Cardiac atrium fibroblast (primary cell): ENCODE measurements around the gene OR51F2. TPM values are rescaled to one million over a fixed set of nuclear protein-coding genes. Genes with fewer than 3 reads are reported as not detected.

ENCODE experiments used
- total RNA-seq: library from RNA; depleted of rRNA; stranded (reverse); fragments of >200 nt; gene quantifications from 2 replicates; pipeline ENCODE4 v1.2.3, GENCODE V29; 2015

Gene OR51F2, protein sequence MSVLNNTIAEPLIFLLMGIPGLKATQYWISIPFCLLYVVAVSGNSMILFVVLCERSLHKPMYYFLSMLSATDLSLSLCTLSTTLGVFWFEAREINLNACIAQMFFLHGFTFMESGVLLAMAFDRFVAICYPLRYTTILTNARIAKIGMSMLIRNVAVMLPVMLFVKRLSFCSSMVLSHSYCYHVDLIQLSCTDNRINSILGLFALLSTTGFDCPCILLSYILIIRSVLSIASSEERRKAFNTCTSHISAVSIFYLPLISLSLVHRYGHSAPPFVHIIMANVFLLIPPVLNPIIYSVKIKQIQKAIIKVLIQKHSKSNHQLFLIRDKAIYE
- not detected in 2 replicates for total RNA-seq

DNA sequence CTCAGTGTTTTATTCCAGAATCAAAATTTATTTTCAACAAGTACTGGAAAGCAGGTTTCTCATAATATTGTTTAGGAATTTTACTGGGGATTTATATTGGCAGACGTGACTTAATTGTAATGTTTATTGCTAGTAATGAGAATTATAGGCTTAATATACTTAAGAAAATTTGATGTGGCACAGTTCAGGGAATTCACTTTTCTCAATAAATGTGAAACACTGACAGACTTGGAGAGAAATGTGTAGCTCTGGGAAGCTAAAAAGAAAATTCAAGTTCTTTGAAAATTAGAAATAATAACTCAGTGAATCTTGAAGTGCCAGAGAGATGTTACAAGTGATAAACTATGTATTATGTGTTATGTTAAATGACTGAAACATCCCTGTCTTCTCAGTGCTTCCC, at the start of gene OR51F2:
Gene OR51F2 (plus strand): TSS at position 301 of the 400 bp plus-strand sequence. CDS start 101 bp downstream, outside the sequence.

DNA sequence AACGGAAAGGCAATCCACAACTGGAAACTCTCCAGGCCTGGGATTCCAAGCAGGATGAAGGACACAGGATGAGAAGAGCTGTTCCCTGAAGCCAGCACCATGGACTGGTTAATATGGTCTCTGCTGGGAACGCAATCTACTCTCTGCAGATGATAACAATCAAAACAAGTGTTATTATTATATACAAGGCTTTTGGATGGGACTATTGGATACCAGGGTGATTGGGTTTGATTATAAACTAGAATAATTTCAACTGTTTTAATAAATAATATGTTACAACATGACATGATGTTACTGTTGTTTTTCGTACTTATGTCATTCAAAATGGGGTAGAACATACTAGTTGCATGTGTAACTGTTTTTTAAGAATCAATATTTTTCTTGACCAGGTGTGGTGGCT, 16.8 kb upstream of the OR51F2 start, which contains the start of gene OR52R1:
Gene OR52R1 (minus strand): TSS at position 101 of the 400 bp plus-strand sequence. CDS start 0 bp downstream, at position 101.

DNA sequence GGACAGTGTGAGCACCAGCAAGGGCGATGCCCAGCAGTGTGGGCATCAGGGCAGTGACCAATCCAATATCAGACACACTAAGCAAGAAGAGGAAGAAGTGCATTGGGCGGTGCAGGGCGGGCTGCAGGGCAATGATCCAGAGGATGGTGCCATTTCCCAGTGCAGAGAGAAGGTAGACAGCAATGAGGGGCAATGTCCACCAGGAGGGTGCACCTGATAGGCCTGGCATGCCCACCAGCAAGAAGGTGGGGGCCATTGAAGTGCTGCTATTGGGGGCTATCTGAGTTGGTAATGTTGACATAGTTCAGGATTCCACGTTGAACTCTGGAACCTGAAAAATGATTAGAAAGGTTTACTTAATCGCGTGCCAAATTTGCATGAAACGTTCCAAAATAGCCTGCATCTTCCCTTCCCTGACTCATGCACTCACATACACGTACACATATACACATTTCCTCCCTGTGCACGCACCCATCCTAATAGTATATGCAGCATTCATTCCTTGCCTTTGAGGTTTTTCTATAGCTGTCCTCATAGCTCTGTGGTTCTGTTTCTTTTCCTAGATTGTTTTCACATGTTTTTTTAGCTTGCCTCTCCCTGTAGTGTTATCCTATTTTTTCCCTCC, 27.9 kb downstream of the OR51F2 start, which contains the start of gene OR51S1:
Gene OR51S1 (minus strand): TSS at position 301 of the 625 bp plus-strand sequence. CDS start 0 bp downstream, at position 301.

Other genes starting within 250 kb of the OR51F2 start
- gene OR52I2, start 239.6 kb upstream of the OR51F2 start, total RNA-seq = not detected in 2 replicates
- not detected in 2 replicates for gene OR52I1, start 227.3 kb upstream of the OR51F2 start, total RNA-seq
- gene TRIM68, start 213.1 kb upstream of the OR51F2 start, total RNA-seq = 9.9 and 12.5 TPM in 2 replicates
- gene OR51D1, start 183.8 kb upstream of the OR51F2 start, total RNA-seq = not detected in 2 replicates
- not detected in 2 replicates for gene OR51E1, start 177.3 kb upstream of the OR51F2 start, total RNA-seq
- not detected in 2 replicates for gene OR51E2, start 123.5 kb upstream of the OR51F2 start, total RNA-seq
- not detected in 2 replicates for gene MMP26, start 116.5 kb upstream of the OR51F2 start, total RNA-seq
- gene OR51F1, start 51.4 kb upstream of the OR51F2 start, total RNA-seq = not detected in 2 replicates
- not detected in 2 replicates for gene OR52R1, start 16.9 kb upstream of the OR51F2 start, total RNA-seq
- gene OR51S1, start 27.9 kb downstream of the OR51F2 start, total RNA-seq = not detected in 2 replicates
- gene OR51T1, start 60.6 kb downstream of the OR51F2 start, total RNA-seq = not detected in 2 replicates
- not detected in 2 replicates for gene OR51A7, start 82.5 kb downstream of the OR51F2 start, total RNA-seq
- gene OR51G2, start 98.0 kb downstream of the OR51F2 start, total RNA-seq = not detected in 2 replicates
- gene OR51G1, start 103.0 kb downstream of the OR51F2 start, total RNA-seq = not detected in 2 replicates
- gene OR51A4, start 126.3 kb downstream of the OR51F2 start, total RNA-seq = not detected in 2 replicates
- not detected in 2 replicates for gene OR51A2, start 134.4 kb downstream of the OR51F2 start, total RNA-seq
- not detected in 2 replicates for gene OR51L1, start 173.5 kb downstream of the OR51F2 start, total RNA-seq
- gene OR52J3, start 225.2 kb downstream of the OR51F2 start, total RNA-seq = not detected in 2 replicates
- gene OR52E2, start 238.3 kb downstream of the OR51F2 start, total RNA-seq = not detected in 2 replicates
- not detected in 2 replicates for gene OR52E1, start 248.3 kb downstream of the OR51F2 start, total RNA-seq